IMR-90 (cell line): ENCODE measurements around the gene HTR3E. TPM values are rescaled to one million over a fixed set of nuclear protein-coding genes. Genes with fewer than 3 reads are reported as not detected.

Experiments used
- ATAC-seq: fragments of 200-7000 bp; cut with Tn5 transposase; 2 replicates; pipeline ENCODE4 v1.9.1; 2020; ENCODE audit warnings: low read depth, mild to moderate bottlenecking, moderate library complexity
- BruUV-seq: library from RNA; stranded (reverse); fragments of 400-500 nt; replicated peaks from 2 replicates; lab custom pipeline; 2021; lab: Mats Ljungman, UMichigan
- CTCF ChIA-PET: fragments of 300-600 bp; formaldehyde crosslinking; extraction: SDS; loops from one replicate; lab custom pipeline; 2021; ENCODE audit warnings: antibody characterized with exemption; lab: Yijun Ruan, JAX
- POLR2A ChIA-PET: fragments of 300-600 bp; sonication (Branson Sonifier 250); formaldehyde crosslinking; loops from one replicate; lab custom pipeline; 2022; ENCODE audit warnings: antibody characterized with exemption; ENCODE audit not compliant: unreplicated experiment; lab: Charles Lee
- DNase-seq: peaks from one replicate; pipeline ENCODE4 v3.0.0; 2013
- H2AFZ ChIP-seq: replicated peaks from 2 replicates; pipeline ENCODE3; 2013; ENCODE audit warnings: low read length, mild to moderate bottlenecking; ENCODE audit not compliant: poor library complexity
- H2AK5ac ChIP-seq: 2 replicates; pipeline ENCODE4 v1.6.1; 2013; ENCODE audit warnings: low read depth, low read length, inconsistent platforms
- H2AK9ac ChIP-seq: replicated peaks from 2 replicates; pipeline ENCODE3; 2013; ENCODE audit warnings: mild to moderate bottlenecking, low read depth, low read length, moderate library complexity; ENCODE audit not compliant: poor library complexity
- H2BK120ac ChIP-seq: 2 replicates; pipeline ENCODE4 v1.6.1; 2013; ENCODE audit warnings: low read depth, low read length, inconsistent platforms
- H2BK15ac ChIP-seq: 3 replicates; pipeline ENCODE4 v1.6.1; 2013; ENCODE audit warnings: low read depth, low read length, inconsistent platforms
- H2BK20ac ChIP-seq: 2 replicates; pipeline ENCODE4 v1.6.1; 2013; ENCODE audit warnings: low read depth, mild to moderate bottlenecking, inconsistent platforms, low read length, moderate library complexity
- H2BK5ac ChIP-seq: 2 replicates; pipeline ENCODE4 v1.6.1; 2013; ENCODE audit warnings: mild to moderate bottlenecking, low read depth, low read length, inconsistent platforms; ENCODE audit not compliant: poor library complexity, severe bottlenecking
- H3K14ac ChIP-seq: replicated peaks from 2 replicates; pipeline ENCODE4 v1.6.1; 2013; ENCODE audit warnings: low read depth, low read length, inconsistent platforms
- H3K18ac ChIP-seq: 2 replicates; pipeline ENCODE4 v1.6.1; 2013; ENCODE audit warnings: low read depth, low read length, control low read depth
- H3K23ac ChIP-seq: 2 replicates; pipeline ENCODE4 v1.6.1; 2013; ENCODE audit warnings: low read depth, low read length, inconsistent platforms
- H3K27ac ChIP-seq: 2 replicates; pipeline ENCODE4 v1.5.1; 2013; ENCODE audit warnings: mild to moderate bottlenecking, control low read depth, low read length; ENCODE audit not compliant: insufficient read depth
- H3K27me3 ChIP-seq: 2 replicates; pipeline ENCODE4 v1.6.1; 2013; ENCODE audit warnings: low read length; ENCODE audit not compliant: control insufficient read depth, insufficient read depth
- H3K36me3 ChIP-seq: 2 replicates; pipeline ENCODE4 v1.6.1; 2013; ENCODE audit warnings: low read length, mixed read lengths; ENCODE audit not compliant: control insufficient read depth, insufficient read depth
- H3K4ac ChIP-seq: 2 replicates; pipeline ENCODE4 v1.6.1; 2013; ENCODE audit warnings: low read depth, low read length, inconsistent platforms
- H3K4me1 ChIP-seq: 2 replicates; pipeline ENCODE4 v1.6.1; 2013; ENCODE audit warnings: low read length, mixed read lengths; ENCODE audit not compliant: control insufficient read depth, insufficient read depth
- H3K4me2 ChIP-seq: 2 replicates; pipeline ENCODE4 v1.6.1; 2013; ENCODE audit warnings: low read depth, mild to moderate bottlenecking, control low read depth, low read length, moderate library complexity
- H3K4me3 ChIP-seq: 2 replicates; pipeline ENCODE4 v1.5.1; 2013; ENCODE audit warnings: low read depth, mild to moderate bottlenecking, control low read depth, low read length, moderate library complexity; ENCODE audit not compliant: insufficient read depth
- H3K56ac ChIP-seq: 2 replicates; pipeline ENCODE4 v1.6.1; 2013; ENCODE audit warnings: low read length, inconsistent platforms; ENCODE audit not compliant: insufficient read depth; ENCODE audit errors: extremely low read depth
- H3K79me1 ChIP-seq, 2 experiments: 2 replicates each; pipeline ENCODE4 v1.6.1; 2013; ENCODE audit warnings: low read length in 2 of 2, inconsistent platforms in 1 of 2, low read depth in 1 of 2
- H3K9ac ChIP-seq: 2 replicates; pipeline ENCODE4 v1.6.1; 2013; ENCODE audit warnings: low read depth, low read length, control low read depth
- H3K9me1 ChIP-seq: 2 replicates; pipeline ENCODE4 v1.6.1; 2013; ENCODE audit warnings: low read length, inconsistent platforms; ENCODE audit not compliant: insufficient read depth
- H3K9me3 ChIP-seq: 2 replicates; pipeline ENCODE4 v1.6.1; 2013; ENCODE audit warnings: low read length; ENCODE audit not compliant: control insufficient read depth, insufficient read depth
- H4K20me1 ChIP-seq: 2 replicates; pipeline ENCODE4 v1.6.1; 2013; ENCODE audit warnings: low read length, inconsistent platforms; ENCODE audit not compliant: insufficient read depth
- H4K5ac ChIP-seq: 2 replicates; pipeline ENCODE4 v1.6.1; 2013; ENCODE audit warnings: mild to moderate bottlenecking, low read depth, low read length, control low read depth
- H4K8ac ChIP-seq, 2 experiments: 2 replicates each; pipeline ENCODE4 v1.6.1; 2013; ENCODE audit warnings: low read depth in 2 of 2, low read length in 2 of 2, control low read depth in 1 of 2, inconsistent platforms in 1 of 2
- H4K91ac ChIP-seq: 2 replicates; pipeline ENCODE4 v1.6.1; 2013; ENCODE audit warnings: low read depth, low read length, inconsistent platforms; ENCODE audit not compliant: insufficient read depth
- BHLHE40 ChIP-seq: fragments of 150-350 bp; IDR thresholded peaks from 2 replicates; pipeline ENCODE4 v1.6.1; 2016; ENCODE audit warnings: mild to moderate bottlenecking, low read depth, low read length
- CEBPB ChIP-seq: IDR thresholded peaks from 2 replicates; pipeline ENCODE4 v1.6.1; 2012; ENCODE audit warnings: low read depth, low read length, improper control_type of control experiment
- CHD1 ChIP-seq: IDR thresholded peaks from 2 replicates; pipeline ENCODE4 v1.6.1; 2012; ENCODE audit warnings: low read depth, low read length, improper control_type of control experiment
- FOS ChIP-seq: fragments of 150-350 bp; IDR thresholded peaks from 2 replicates; pipeline ENCODE4 v1.6.1; 2016; ENCODE audit warnings: low read depth, low read length
- MAFK ChIP-seq: IDR thresholded peaks from 2 replicates; pipeline ENCODE4 v1.6.1; 2012; ENCODE audit warnings: low read depth, low read length, improper control_type of control experiment
- MAZ ChIP-seq: IDR thresholded peaks from 2 replicates; pipeline ENCODE4 v1.6.1; 2012; ENCODE audit warnings: low read depth, mild to moderate bottlenecking, low read length, improper control_type of control experiment, moderate library complexity, borderline replicate concordance
- MXI1 ChIP-seq: IDR thresholded peaks from 2 replicates; pipeline ENCODE4 v1.6.1; 2012; ENCODE audit warnings: low read depth, mild to moderate bottlenecking, low read length, moderate library complexity, borderline replicate concordance
- NFE2L2 ChIP-seq: fragments of 150-350 bp; IDR thresholded peaks from 2 replicates; pipeline ENCODE4 v1.6.1; 2016; ENCODE audit warnings: low read depth, mild to moderate bottlenecking, low read length
- POLR2A ChIP-seq: IDR thresholded peaks from 2 replicates; pipeline ENCODE4 v1.6.1; 2012; ENCODE audit warnings: mild to moderate bottlenecking, low read depth, low read length
- RAD21 ChIP-seq: IDR thresholded peaks from 2 replicates; pipeline ENCODE4 v1.6.1; 2012; ENCODE audit warnings: low read length, improper control_type of control experiment
- RCOR1 ChIP-seq: IDR thresholded peaks from 2 replicates; pipeline ENCODE4 v1.6.1; 2012; ENCODE audit warnings: mild to moderate bottlenecking, low read length, improper control_type of control experiment; ENCODE audit not compliant: insufficient replicate concordance
- RFX5 ChIP-seq: IDR thresholded peaks from 2 replicates; pipeline ENCODE4 v1.8.0; 2012; ENCODE audit warnings: low read depth, mild to moderate bottlenecking, low read length, moderate library complexity
- SMC3 ChIP-seq: fragments of 150-350 bp; IDR thresholded peaks from 2 replicates; pipeline ENCODE4 v1.6.1; 2016; ENCODE audit warnings: low read depth, mild to moderate bottlenecking, antibody characterized with exemption, low read length, moderate library complexity
- WGBS, 2 experiments: methylation state at CpG; one replicate each; pipeline versions ENCODE4 v1.1.5 to v1.1.7; 2013; ENCODE audit warnings: missing lambda C conversion rate in 2 of 2; ENCODE audit not compliant: insufficient read length in 1 of 2; ENCODE audit errors: extremely low coverage in 2 of 2; 5-methylcytosine and 5-hydroxymethylcytosine counted together
- dilution Hi-C: fragments of 300-500 bp; cut with HindIII; formaldehyde crosslinking; loops from one replicate; pipeline ENCODE4 v1.14.3; 2018; ENCODE audit warnings: low sequenced_read_pairs; ENCODE audit not compliant: unreplicated experiment
- in situ Hi-C: fragments of 300-500 bp; cut with MboI; formaldehyde crosslinking; loops from 3 replicates; pipeline ENCODE4 v1.14.3; 2019; ENCODE audit warnings: low sequenced_read_pairs, inconsistent platforms, mixed read lengths
- intact Hi-C: fragments of 100-400 bp; cut with micrococcal nuclease; formaldehyde crosslinking; loops from 2 replicates; pipeline ENCODE4 v1.10.0; 2022
- polyA plus RNA-seq, 3 experiments: library from polyadenylated mRNA; depleted of rRNA; stranded (reverse); fragments of >200 nt; gene quantifications; 2 replicates each; pipeline ENCODE4 v1.2.3, GENCODE V29; 2012; ENCODE audit warnings: low replicate concordance in 1 of 3
- total RNA-seq: library from RNA; depleted of rRNA; stranded (reverse); fragments of >200 nt; gene quantifications from 2 replicates; pipeline ENCODE4 v1.2.3, GENCODE V29; 2012
- TF ChIP-seq, protein P1 (sequence below): fragments of 150-350 bp; IDR thresholded peaks from 2 replicates; pipeline ENCODE4 v1.6.1; 2016; ENCODE audit warnings: low read depth, mild to moderate bottlenecking, low read length, moderate library complexity, borderline replicate concordance
- TF ChIP-seq, protein P2 (sequence below): conservative IDR thresholded peaks from 2 replicates; pipeline ENCODE4 v1.5.1; 2012; ENCODE audit warnings: mild to moderate bottlenecking, low read depth, low read length, improper control_type of control experiment
- TF ChIP-seq, protein P3 (sequence below): fragments of 150-350 bp; IDR thresholded peaks from 2 replicates; pipeline ENCODE4 v1.6.1; 2017; ENCODE audit warnings: mild to moderate bottlenecking, antibody characterized with exemption, low read length, low read depth

Gene HTR3E
- total and polyA plus RNA-seq, 2 of the 4 experiments (the other 2 are of a cell fraction), result not detected

DNA sequence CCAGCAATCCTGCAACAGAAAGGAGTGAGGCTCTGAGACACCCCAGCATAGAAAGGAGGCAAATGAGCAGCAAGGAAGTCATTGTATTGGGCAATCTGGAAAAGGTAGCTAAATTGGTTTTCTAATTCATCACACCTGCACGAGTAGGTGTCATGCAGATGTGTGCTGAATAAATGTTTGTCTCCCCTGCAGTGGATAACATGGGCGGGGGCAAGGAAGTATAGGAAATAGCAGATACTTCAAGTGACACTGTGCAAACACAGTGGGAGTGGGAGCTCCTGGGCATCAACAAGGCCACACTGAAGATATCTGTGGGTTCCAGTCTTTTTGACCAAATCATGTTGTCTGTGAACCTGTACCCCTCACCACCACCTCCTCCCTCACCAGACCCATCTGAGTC, 14.4 kb upstream of the HTR3E start:
- ChIA-PET CTCF (no interaction called here), POLR2A (no interaction called here)
- Histone ChIP-seq H3K9me3 (peaks cover 6% of the 10 kb centered on the region), H3K4me3 (no peak overlapping the region), H3K9me1 (no peaks in the 10 kb centered on the region), H3K56ac (no peak overlapping the region), H4K91ac (no peak overlapping the region), H4K20me1 (no peaks in the 10 kb centered on the region), H2BK120ac (no peak overlapping the region), H3K14ac (no peak overlapping the region), H2BK5ac (no peak overlapping the region), H3K23ac (no peak overlapping the region), H3K36me3 (no peaks in the 10 kb centered on the region), H3K27ac (no peak overlapping the region), H2BK20ac (no peak overlapping the region), H4K5ac (no peak overlapping the region), H3K18ac (no peak overlapping the region), H3K79me1 (no peaks in the 10 kb centered on the region), H2BK15ac (no peak overlapping the region), H2AK5ac (no peak overlapping the region), H3K4ac (no peak overlapping the region), H3K4me1 (no peaks in the 10 kb centered on the region), H3K4me2 (no peak overlapping the region), H2AK9ac (no peak overlapping the region), H4K8ac (no peak overlapping the region), H3K27me3 (peaks cover 13% of the 10 kb centered on the region), H3K9ac (no peak overlapping the region), H2AFZ (no peak overlapping the region)
- intact Hi-C loops, result no loop called here
- in situ Hi-C loops, result no loop called here
- WGBS, 2 experiments, result no CpG with 5 or more reads among the region's 2 CpGs
- no TSS peak for BruUV-seq
- ATAC-seq (no peak), DNase-seq (no peak)
- dilution Hi-C loops, result no loop called here
- TF ChIP-seq RCOR1, result no peak
- TF ChIP-seq FOS, result no peak
- TF ChIP-seq MXI1, result no peak
- TF ChIP-seq CEBPB, result no peak
- TF ChIP-seq RFX5, result no peak
- no peak for TF ChIP-seq CHD1
- TF ChIP-seq RAD21, result no peak
- no peak for TF ChIP-seq BHLHE40
- TF ChIP-seq, protein P1, sequence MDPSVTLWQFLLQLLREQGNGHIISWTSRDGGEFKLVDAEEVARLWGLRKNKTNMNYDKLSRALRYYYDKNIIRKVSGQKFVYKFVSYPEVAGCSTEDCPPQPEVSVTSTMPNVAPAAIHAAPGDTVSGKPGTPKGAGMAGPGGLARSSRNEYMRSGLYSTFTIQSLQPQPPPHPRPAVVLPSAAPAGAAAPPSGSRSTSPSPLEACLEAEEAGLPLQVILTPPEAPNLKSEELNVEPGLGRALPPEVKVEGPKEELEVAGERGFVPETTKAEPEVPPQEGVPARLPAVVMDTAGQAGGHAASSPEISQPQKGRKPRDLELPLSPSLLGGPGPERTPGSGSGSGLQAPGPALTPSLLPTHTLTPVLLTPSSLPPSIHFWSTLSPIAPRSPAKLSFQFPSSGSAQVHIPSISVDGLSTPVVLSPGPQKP, result no peak
- TF ChIP-seq, protein P2, sequence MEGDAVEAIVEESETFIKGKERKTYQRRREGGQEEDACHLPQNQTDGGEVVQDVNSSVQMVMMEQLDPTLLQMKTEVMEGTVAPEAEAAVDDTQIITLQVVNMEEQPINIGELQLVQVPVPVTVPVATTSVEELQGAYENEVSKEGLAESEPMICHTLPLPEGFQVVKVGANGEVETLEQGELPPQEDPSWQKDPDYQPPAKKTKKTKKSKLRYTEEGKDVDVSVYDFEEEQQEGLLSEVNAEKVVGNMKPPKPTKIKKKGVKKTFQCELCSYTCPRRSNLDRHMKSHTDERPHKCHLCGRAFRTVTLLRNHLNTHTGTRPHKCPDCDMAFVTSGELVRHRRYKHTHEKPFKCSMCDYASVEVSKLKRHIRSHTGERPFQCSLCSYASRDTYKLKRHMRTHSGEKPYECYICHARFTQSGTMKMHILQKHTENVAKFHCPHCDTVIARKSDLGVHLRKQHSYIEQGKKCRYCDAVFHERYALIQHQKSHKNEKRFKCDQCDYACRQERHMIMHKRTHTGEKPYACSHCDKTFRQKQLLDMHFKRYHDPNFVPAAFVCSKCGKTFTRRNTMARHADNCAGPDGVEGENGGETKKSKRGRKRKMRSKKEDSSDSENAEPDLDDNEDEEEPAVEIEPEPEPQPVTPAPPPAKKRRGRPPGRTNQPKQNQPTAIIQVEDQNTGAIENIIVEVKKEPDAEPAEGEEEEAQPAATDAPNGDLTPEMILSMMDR, result no peak
- no peak for TF ChIP-seq SMC3
- no peak for TF ChIP-seq MAZ
- no peak for TF ChIP-seq POLR2A
- TF ChIP-seq, protein P3, sequence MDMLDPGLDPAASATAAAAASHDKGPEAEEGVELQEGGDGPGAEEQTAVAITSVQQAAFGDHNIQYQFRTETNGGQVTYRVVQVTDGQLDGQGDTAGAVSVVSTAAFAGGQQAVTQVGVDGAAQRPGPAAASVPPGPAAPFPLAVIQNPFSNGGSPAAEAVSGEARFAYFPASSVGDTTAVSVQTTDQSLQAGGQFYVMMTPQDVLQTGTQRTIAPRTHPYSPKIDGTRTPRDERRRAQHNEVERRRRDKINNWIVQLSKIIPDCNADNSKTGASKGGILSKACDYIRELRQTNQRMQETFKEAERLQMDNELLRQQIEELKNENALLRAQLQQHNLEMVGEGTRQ, result no peak
- TF ChIP-seq MAFK, result no peak
- no peak for TF ChIP-seq NFE2L2
